Fibroblast of villous mesenchyme (primary cell): Measurements from ENCODE around the gene ZBTB7A. TPM values are rescaled to one million over a fixed set of nuclear protein-coding genes. Genes with fewer than 3 reads are reported as not detected.

Source experiments
- DNase-seq: peaks from one replicate; pipeline ENCODE4 v3.0.0-alpha.2; 2010; ENCODE audit warnings: low read depth
- H3K4me3 ChIP-seq: 2 replicates; pipeline ENCODE4 v1.5.1; 2011; ENCODE audit warnings: low read depth, mild to moderate bottlenecking, low read length
- total RNA-seq: library from RNA; depleted of rRNA; stranded (reverse); fragments of >200 nt; gene quantifications from 2 replicates; pipeline ENCODE4 v1.2.3, GENCODE V29; 2012
- TF ChIP-seq, protein P1 (sequence below): IDR thresholded peaks from 2 replicates; pipeline ENCODE4 v1.5.1; 2012; ENCODE audit warnings: low read depth, mild to moderate bottlenecking, low read length; ENCODE audit not compliant: insufficient read depth

The ZBTB7A gene
- total RNA-seq, 1 donor = 31.5 TPM

DNA sequence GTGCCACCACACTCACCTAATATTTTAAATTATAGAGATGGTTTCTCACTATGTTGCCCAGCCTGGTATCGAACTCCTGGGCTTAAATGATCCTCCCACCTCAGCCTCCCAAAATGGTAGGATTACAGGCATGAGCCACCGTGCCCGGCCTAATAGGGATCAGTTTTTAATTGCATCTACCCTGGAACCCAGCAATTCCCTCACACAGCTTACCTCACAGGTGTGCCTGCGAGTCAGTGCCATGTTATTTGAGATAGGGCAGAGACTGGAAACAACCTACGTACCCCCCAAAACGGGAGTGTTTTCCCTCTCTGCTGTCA lies 42.9 kb upstream of the ZBTB7A start:
- DNase-seq = no peak
- no peak overlapping the region for H3K4me3 ChIP-seq
- TF ChIP-seq, protein P1, sequence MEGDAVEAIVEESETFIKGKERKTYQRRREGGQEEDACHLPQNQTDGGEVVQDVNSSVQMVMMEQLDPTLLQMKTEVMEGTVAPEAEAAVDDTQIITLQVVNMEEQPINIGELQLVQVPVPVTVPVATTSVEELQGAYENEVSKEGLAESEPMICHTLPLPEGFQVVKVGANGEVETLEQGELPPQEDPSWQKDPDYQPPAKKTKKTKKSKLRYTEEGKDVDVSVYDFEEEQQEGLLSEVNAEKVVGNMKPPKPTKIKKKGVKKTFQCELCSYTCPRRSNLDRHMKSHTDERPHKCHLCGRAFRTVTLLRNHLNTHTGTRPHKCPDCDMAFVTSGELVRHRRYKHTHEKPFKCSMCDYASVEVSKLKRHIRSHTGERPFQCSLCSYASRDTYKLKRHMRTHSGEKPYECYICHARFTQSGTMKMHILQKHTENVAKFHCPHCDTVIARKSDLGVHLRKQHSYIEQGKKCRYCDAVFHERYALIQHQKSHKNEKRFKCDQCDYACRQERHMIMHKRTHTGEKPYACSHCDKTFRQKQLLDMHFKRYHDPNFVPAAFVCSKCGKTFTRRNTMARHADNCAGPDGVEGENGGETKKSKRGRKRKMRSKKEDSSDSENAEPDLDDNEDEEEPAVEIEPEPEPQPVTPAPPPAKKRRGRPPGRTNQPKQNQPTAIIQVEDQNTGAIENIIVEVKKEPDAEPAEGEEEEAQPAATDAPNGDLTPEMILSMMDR = no peak

DNA sequence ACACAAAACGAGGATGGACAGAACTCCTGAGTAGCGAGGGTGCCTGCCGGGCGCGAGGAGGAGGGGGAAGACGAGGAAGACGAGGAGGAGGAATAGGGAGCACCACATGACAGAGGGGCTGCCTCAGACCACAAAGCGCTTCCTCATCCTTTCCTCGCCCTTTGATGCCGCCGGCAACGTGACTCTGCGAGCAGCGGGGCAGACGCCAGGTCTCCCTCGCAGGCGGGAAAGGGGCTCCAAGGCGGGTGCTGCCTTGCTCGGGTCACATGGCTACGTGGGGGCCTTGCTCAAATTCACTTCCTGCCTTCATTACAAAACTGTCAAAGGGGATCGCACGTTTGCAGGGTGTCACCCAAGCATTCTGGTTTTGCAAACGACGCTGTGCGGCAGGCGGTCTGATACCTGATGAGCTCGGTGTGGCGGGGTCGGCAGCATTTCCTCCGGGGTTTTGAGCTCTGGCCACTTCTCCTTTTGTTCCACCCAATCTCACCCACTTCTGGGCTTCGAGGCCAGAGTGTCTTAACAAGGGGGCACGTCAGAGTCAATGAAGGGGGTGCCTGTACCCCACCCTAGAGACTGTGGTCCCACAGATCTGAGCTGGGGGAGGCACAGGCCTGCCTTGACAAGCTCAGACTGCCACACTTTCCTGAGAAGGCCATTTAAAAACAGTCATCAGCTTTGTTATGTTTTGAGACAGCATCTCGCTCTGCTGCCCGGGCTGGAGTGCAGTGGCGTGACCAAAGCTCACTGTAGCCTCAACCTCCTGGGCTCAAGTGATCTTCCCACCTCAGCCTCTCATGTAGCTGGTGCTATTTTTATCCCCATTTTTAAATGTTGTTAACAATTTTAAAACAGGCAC lies 42.3 kb upstream of the ZBTB7A start:
- no peak for DNase-seq
- no peak overlapping the region for H3K4me3 ChIP-seq
- TF ChIP-seq, protein P1 = no peak

DNA sequence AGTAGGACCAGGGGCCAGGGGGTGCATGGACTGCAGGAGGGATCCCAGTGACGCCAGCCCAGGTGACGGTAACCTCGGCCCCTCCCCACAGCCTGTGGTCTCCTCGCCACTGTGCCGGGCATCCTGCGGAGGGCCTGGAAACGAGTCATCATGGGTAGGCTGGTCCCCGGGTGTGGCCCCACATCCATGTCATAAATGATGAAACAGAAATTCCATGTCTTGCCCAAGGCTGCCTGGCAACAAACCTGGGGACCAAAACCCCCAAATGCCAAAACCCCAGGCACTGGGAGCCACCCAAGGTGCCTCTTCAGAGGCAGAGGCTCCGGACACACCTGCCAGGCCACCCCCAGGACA lies 36.4 kb upstream of the ZBTB7A start:
- DNase-seq = no peak
- no peak overlapping the region for H3K4me3 ChIP-seq
- TF ChIP-seq, protein P1 = no peak

DNA sequence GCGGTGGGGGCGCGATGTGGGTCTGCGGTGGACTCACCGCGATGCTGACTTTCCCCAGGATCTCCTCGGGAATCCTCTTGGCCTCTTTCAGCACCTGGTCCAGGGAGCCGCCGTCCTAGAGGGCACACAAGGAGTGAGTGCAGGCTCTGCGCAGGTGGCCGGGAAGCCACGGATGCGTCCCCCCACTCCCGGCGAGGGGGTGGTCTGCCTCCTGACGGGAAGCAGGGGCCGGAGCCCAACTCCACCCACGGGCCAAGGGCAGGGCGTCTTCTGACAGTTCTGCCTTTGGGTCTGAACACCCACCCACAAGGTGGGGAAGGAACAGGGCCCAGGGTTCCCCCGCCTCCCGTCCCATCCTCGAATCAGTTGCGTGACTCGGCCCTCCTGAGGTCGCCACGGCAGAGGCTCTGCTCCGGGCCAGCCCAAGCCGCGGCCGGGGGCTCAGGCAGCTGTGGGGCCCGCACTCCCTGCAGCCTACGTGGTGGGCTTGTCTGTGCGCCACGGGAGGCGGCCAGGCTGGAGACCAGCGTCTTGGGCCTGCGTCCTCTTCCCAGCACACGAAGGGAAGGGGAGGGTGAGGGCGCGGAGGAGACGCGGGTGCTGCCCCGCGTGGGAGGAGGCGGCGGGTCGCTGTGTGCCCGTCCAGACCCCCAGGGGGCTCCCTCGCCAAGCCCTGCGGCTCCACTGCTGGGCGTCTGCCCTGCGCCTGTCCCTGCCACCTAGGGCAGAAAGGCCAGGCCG lies 35.8 kb upstream of the ZBTB7A start:
- no peak for DNase-seq
- H3K4me3 ChIP-seq = no peak overlapping the region
- TF ChIP-seq, protein P1 = no peak

DNA sequence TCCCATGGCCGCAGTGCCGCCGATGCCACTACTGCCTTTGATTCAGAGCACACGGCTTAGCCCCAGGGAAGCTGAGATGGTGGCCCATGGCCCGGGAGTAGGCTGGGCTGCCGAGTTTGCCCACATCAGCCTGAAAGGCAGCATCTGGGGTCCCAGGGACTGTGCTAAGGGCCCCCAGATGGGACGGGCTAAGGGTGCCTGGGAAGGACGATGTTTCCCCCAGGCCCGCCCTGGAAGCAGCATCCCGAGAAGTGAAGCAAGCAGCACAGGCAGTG lies 34.7 kb upstream of the ZBTB7A start:
- TF ChIP-seq, protein P1 = no peak
- DNase-seq = no peak
- H3K4me3 ChIP-seq = no peak overlapping the region

DNA sequence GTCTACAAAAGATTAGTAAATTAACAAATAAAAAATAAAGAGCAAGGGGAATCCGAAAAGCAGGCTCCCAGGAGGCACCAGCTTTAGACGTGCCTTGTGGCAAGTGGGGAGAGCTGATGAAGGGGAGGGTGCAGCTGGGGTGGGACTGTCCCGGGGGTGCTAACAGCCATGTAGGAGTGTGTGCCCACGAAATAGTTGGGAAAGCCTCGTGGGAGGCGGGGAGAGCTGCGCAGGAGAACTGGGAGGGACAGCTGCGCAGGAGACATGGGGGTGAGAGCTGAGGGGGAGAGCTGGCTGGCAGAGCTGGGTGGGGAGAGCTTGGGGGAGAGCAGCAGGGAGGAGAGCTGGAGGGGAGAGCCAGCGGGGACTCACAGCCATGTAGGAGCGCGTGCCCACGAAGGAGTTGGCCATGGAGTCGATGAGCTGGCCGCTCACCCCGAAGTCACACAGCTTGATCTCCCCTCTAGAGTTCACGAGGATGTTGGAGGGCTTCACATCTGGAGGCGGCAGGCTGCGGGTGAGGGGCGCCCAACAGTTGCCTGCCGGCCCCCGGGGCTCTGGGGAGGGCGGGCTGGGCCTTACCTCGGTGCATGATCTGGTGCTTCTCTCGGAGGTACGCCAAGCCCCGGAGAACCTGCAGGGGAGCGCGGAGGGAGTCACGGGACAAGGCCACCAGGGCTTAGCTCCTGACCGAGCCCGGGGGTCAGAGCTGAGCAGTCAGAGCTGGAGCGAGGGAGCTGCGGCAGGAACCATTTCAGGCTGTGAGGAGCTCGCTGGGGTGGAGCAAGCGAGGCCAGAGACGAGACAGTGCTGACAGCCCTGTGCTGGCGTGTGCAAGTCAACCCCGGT lies 34.2 kb upstream of the ZBTB7A start:
- TF ChIP-seq, protein P1 = no peak
- DNase-seq = no peak

More for the DNA sequence above, 34.2 kb upstream of the ZBTB7A start:
- no peak overlapping the region for H3K4me3 ChIP-seq
